Erythroblast (primary cell): ENCODE data around the gene TRPM5.

ENCODE experiments used
- DNase-seq, 2 experiments: peaks; one replicate each; lab custom pipeline; 2025; lab: John Stamatoyannopoulos, UW
- GATA1 ChIP-seq: IDR thresholded peaks from 2 replicates; pipeline ENCODE4 v1.6.1; 2011; ENCODE audit warnings: low read depth, mild to moderate bottlenecking, control low read depth, low read length, moderate library complexity
- POLR2A ChIP-seq: IDR thresholded peaks from 2 replicates; pipeline ENCODE4 v1.6.1; 2011; ENCODE audit warnings: mild to moderate bottlenecking, low read length

The TRPM5 gene

DNA sequence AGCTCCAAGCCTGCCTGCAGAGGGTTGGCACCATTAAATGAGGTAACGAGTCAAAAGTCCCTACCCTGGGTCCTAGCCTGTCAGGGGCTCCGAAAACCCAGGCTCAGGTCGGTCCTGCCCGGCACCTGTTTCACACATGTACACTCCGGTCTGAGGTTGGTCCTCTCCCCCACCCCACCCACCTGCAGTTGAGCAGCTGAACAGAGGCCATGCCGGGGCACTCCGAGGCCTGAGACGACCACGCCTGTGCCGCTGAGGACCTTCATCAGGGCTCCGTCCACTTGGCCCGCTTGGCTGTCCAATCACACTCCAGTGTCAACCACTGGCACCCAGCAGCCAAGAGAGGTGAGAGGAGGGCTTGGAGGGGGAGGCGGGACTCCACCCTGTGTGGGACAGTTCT is 42.2 kb downstream of the TRPM5 start:
- TF ChIP-seq GATA1, result no peak
- no peak for TF ChIP-seq POLR2A
- DNase-seq, result no peak

DNA sequence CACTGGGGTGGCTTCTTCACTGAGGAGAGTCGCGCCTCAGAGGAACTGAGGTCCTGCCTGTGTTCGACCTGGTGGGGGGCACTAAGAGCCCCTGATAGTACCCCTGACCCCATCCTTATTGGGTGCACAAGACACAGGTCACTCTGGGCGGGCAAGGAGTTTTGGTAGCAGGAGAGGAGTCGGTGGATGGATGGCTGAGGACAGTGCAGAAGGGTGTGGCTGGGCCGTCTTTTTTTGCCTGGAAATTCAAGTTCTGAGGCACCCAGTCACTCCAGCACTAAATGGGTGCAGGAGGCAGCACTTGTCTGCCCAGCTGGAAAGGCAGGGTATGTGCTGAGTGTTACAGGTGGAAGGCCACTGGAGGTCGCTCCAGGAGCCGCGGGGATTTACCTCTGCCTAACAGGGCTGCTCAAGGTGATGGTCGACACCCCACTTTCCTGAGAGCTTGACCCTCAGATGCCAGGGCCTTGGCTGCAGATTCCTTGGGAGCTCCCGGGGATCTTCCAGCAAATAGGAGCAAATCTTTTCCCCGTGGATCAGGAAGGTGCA is 42.8 kb downstream of the TRPM5 start:
- TF ChIP-seq POLR2A (no peak), GATA1 (no peak)
- peak in 1 of 2 experiments; percentile 37 for DNase-seq

DNA sequence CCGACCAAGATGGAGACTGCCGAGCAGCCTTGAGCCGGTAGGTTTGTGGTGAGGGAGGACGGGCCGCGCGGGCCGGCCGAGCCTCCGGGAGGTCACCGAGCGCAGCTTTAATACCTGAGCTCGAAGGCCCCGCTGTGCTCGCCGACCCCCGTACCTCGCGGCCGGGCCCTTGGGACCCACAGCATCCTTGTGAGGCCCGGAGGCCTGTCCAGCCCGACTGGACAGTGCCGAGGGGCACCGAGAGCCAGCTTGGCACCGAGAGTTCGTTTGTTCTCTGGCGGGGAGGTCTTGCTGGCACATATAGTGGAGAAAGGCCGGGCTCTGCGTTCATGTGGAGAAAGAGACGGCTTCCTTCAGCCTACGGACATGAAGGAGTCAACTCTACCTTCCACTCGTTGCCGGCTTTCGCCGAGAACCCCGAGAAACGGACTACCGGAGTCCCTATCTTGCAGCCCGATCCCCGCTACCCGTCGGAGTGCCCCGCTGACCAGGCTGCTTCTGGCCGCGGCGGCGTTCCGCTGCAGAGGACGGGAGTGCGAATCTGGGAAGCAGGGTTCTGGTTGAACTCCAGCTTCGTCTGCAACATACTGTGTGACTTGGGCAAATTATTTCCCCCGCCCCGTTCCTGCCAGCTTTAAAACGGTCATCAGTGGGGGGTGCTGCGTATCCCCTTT is 43.4 kb downstream of the TRPM5 start:
- DNase-seq, result peak; percentile 46 to 68
- TF ChIP-seq GATA1, result no peak
- no peak for TF ChIP-seq POLR2A

DNA sequence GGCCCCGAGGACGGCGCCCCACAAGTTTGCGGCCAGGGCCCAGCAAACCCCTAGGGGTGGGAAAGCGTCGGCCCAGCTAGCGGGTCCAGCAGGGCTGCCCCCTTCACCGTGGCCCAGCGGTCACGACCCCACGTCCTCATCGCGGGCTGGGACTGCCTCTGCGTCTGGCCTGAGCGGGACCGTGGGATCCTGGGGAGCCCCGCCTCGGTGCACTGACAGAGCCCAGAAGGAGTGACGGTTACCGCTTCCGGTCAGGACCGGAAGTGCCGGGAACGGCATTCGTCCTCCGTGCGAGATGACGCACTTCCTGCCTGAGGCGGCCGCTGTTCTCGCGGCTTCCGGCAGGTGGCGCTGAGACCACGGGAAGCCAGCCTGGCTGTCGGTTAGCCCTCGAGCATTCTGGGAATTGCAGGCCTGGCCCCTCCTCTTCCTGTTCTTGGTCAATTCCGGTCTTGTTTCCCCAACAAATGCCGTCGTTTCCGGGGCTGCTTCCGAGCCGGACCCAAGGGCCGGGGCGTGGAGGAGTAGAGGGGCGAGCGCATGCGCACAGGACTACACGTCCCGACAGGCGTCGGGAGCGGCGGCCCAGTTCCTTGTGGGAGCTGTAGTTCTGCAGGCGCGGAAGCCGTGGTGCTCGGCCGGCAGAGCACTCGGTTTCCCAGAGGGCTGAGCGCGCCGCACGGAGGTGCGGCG is 44.1 kb downstream of the TRPM5 start, which contains the start of gene TSSC4:
TSS of gene TSSC4 (plus strand) at position 682 of the 693 bp plus-strand sequence. CDS start 1,884 bp downstream, outside the sequence.
- TF ChIP-seq POLR2A (peak; percentile 94), GATA1 (no peak)
- DNase-seq, result peak; percentile 100

DNA sequence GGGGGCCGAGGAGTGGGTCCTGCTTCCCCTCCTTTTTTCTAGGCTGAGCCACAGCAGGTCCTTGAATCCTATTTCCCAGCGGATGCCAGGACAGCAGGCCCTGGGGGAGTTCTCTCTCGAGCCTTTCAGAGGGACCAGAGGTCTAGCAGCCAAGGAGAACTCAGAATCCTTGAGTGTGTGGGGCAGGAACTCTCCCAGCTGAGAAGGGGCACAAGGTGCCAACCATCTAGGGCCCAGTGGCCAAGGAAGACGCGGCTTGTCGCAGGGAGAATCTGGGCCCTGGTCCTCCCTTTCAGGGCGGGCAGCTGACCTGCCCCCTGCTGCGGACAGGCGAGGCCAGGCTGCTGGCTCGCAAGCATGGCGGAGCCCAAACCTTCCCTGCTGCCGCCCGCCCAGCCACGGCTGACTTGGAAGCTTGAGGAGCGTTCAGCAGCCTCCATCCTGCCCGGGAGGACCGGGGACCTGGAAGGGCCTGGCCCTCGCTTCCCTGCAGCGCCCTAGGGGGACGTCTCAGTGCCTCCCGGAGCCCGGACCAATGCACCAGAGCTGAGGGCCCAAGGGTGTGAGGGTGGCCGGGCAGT is 44.7 kb downstream of the TRPM5 start:
- DNase-seq, result peak in 1 of 2 experiments; percentile 74
- TF ChIP-seq POLR2A, result no peak
- TF ChIP-seq GATA1, result no peak

DNA sequence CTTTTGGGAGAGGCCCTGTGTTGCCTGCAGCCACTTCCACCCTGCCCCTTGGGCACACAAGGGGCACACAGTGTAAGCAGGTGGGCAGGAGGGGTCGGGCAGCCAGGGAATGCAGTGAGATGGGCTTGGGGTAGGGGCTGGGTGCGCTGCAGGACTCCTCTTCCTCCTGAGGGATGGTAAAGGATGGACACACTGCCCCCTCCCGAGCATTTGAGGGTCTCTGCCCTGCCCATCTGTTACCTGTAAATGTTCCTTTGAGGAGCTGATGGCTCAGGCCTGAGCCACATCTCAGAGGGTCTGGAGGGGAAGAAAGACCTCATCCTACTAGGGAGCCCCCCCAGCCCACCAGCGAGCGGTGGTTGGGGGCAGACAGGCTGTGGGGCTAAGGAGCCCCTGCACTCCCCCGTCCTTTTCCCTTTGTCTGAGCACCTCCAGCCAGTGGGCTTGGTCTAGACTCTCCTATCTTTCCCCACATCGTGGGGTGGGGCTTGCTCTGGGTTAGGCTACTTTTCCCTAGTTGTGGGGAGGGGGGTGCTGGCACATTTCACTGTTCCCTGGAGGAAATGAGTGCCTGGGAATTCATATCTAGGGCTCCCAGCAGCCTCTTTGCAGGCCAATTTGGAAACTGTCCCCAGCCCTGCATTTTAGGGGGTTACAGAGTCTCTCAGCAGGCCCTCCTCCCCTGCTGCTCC is 45.5 kb downstream of the TRPM5 start:
- peak in 1 of 2 experiments; percentile 29 for DNase-seq
- TF ChIP-seq POLR2A, result no peak
- TF ChIP-seq GATA1, result no peak

DNA sequence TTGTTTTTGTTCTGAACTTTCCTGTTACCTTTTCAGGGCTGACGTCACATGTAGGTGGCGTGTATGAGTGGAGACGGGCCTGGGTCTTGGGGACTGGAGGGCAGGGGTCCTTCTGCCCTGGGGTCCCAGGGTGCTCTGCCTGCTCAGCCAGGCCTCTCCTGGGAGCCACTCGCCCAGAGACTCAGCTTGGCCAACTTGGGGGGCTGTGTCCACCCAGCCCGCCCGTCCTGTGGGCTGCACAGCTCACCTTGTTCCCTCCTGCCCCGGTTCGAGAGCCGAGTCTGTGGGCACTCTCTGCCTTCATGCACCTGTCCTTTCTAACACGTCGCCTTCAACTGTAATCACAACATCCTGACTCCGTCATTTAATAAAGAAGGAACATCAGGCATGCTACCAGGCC is 47.3 kb downstream of the TRPM5 start:
- TF ChIP-seq GATA1 (no peak), POLR2A (no peak)
- DNase-seq, result no peak

DNA sequence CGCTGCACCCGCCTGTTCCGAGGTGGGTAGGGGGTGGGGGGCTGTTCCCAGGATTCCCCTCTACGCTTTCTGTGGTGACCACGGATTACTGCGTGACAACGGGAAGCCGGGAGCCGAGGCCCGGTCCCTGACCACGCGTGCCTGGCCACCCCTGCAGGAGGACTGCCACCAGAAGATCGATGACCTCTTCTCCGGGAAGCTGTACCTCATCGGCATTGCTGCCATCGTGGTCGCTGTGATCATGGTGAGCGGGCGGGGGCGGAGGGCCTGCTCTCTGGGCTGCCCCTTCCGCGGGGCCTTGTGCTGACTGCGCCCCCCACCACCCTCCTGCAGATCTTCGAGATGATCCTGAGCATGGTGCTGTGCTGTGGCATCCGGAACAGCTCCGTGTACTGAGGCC is 47.8 kb downstream of the TRPM5 start:
- TF ChIP-seq GATA1 (no peak), POLR2A (no peak)
- no peak for DNase-seq

DNA sequence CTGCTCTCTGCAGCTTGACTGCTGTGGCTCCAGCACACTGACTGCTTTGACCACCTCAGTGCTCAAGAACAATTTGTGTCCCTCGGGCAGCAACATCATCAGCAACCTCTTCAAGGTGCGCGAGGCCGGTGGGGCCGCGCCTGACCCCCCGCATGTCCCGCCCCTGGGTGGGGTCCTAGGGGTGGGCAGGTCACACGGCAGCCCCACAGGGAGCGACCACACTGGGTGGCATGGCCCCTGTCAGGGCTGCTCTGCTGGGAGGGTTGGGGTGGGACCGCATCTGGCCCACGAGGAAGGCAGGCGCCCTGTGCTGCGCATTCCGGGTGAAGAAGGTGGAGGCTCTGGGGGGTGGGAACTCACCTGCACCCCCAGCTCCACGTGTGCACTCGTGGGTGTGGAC is 48.5 kb downstream of the TRPM5 start:
- DNase-seq, result no peak
- TF ChIP-seq GATA1 (no peak), POLR2A (no peak)

DNA sequence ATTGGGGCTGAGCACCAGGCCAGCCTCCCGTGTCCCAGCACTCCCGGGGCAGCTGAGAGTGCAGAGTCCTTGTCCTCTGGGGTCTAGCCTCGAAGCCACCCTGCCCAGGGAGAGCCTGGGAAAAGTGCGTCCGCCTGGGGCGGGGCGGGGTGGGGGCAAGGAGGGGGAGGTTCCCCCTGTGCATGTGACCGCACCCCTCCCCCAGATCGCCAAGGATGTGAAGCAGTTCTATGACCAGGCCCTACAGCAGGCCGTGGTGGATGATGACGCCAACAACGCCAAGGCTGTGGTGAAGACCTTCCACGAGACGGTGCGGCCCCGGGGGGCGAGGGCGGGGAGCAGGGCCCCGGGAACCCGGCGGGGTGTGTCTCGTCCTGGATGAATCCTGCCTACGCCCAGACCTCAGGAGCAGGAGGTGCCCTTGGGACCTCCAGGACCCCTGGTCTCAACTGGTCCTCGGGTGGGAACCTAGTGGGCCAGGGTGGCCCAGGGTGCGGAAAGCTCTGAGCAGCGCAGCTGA is 49.0 kb downstream of the TRPM5 start:
- TF ChIP-seq GATA1 (no peak), POLR2A (no peak)
- DNase-seq, result no peak

DNA sequence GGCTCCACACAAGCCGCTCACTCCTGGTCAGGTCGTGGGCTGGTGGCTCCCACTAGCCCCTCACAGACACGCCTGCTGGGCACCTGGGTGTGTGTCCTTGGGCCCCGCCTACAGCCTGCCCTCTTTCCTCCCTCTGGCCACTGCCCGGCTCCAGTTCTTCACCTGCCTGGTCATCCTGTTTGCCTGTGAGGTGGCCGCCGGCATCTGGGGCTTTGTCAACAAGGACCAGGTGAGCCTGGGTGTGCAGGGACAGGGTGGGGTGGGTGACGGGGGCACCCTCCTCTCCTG is 49.6 kb downstream of the TRPM5 start:
- no peak for DNase-seq
- no peak for TF ChIP-seq GATA1
- TF ChIP-seq POLR2A, result no peak
